Testis (tissue), 3 donors: ENCODE results near the gene ZNF799. TPM values are rescaled to one million over a fixed set of nuclear protein-coding genes. Genes with fewer than 3 reads are reported as not detected.

ENCODE experiments used
- DNase-seq: peaks from one replicate; pipeline ENCODE4 v3.0.0-alpha.2; 2019
- H3K27ac ChIP-seq, 2 donors: fragments of 200-600 bp; sonication (generic); one replicate each; pipeline ENCODE4 v1.5.1; 2019
- H3K27me3 ChIP-seq: fragments of 200-600 bp; sonication (generic); one replicate; pipeline ENCODE4 v1.5.1; 2019
- H3K36me3 ChIP-seq: fragments of 200-600 bp; sonication (generic); one replicate; pipeline ENCODE4 v1.5.1; 2017; ENCODE audit warnings: low read depth; ENCODE audit errors: missing control alignments
- H3K4me1 ChIP-seq: fragments of 200-600 bp; sonication (generic); one replicate; pipeline ENCODE4 v1.5.1; 2019
- H3K4me3 ChIP-seq, 2 donors: fragments of 200-600 bp; sonication (generic); one replicate each; pipeline ENCODE4 v1.5.1; 2017 to 2019
- H3K9me3 ChIP-seq: fragments of 200-600 bp; sonication (generic); one replicate; pipeline ENCODE4 v1.5.1; 2017
- POLR2A ChIP-seq: fragments of 450-650 bp; IDR thresholded peaks from one replicate; pipeline ENCODE4 v1.6.1; 2017; ENCODE audit warnings: antibody characterized with exemption, mild to moderate bottlenecking, moderate library complexity
- WGBS, 2 donors: methylation state at CpG; one replicate each; pipeline ENCODE4 v1.1.5; 2018; 5-methylcytosine and 5-hydroxymethylcytosine counted together
- intact Hi-C: fragments of 100-400 bp; cut with DNase I; formaldehyde crosslinking; loops from one replicate; pipeline ENCODE4 v1.15.1; 2023; ENCODE audit warnings: low total_unique reads
- polyA plus RNA-seq: library from polyadenylated mRNA; stranded (reverse); fragments of 350-450 nt; fragmentation: Illumina TruSeq; extraction: RNeasy Lipid Tissue Mini Kit (QIAGEN cat#74804); gene quantifications from one replicate; pipeline ENCODE4 v1.2.3, GENCODE V29; 2014; ENCODE audit warnings: low read depth, low replicate concordance; ENCODE audit not compliant: insufficient read depth
- total RNA-seq, 2 donors: library from RNA; depleted of rRNA; stranded (reverse); fragments of >200 nt; gene quantifications; one replicate each; pipeline ENCODE4 v1.2.3, GENCODE V29; 2016
- TF ChIP-seq, protein P1 (sequence below), 3 experiments: fragments of 450-650 bp in 2 of 3; fragments of 200-600 bp in 1 of 3; sonication (generic) in 1 of 3; IDR thresholded peaks; one replicate each; pipeline ENCODE4 v1.5.1; 2016 to 2019; ENCODE audit warnings: antibody characterized with exemption in 3 of 3, mild to moderate bottlenecking in 2 of 3, moderate library complexity in 1 of 3

ZNF799 gene
- total and polyA plus RNA-seq, 3 donors from 2014 or later: 3.9 to 5.8 (median 4.6) TPM

DNA sequence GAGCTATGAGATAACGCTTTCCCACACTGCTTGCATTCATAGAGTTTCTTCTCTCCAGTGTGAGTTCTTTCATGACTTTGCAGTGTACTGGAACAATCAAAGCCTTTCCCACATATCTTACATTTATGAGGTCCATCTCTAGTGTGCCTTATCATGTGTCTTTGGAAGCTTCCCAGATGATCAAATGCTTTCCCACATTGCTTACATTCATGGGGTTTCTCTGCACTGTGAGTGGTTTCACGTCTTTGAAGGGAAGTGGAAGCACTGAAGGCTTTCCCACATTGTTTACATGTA, 20.7 kb downstream of the ZNF799 start:
- 86 to 94% methylated on average over 2 of the region's 2 CpGs for WGBS, 2 donors
- TF ChIP-seq, protein P1, sequence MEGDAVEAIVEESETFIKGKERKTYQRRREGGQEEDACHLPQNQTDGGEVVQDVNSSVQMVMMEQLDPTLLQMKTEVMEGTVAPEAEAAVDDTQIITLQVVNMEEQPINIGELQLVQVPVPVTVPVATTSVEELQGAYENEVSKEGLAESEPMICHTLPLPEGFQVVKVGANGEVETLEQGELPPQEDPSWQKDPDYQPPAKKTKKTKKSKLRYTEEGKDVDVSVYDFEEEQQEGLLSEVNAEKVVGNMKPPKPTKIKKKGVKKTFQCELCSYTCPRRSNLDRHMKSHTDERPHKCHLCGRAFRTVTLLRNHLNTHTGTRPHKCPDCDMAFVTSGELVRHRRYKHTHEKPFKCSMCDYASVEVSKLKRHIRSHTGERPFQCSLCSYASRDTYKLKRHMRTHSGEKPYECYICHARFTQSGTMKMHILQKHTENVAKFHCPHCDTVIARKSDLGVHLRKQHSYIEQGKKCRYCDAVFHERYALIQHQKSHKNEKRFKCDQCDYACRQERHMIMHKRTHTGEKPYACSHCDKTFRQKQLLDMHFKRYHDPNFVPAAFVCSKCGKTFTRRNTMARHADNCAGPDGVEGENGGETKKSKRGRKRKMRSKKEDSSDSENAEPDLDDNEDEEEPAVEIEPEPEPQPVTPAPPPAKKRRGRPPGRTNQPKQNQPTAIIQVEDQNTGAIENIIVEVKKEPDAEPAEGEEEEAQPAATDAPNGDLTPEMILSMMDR (IDR thresholded peaks at IDR 0.05): no peak
- TF ChIP-seq POLR2A: no peak
- no peaks in the 10 kb centered on the region for H3K27me3 ChIP-seq
- intact Hi-C loops: no loop called here
- no peak overlapping the region for H3K27ac ChIP-seq
- H3K4me1 ChIP-seq: no peaks in the 10 kb centered on the region
- DNase-seq: no peak
- H3K36me3 ChIP-seq: no peaks in the 10 kb centered on the region
- no peak overlapping the region for H3K4me3 ChIP-seq
- no peaks in the 10 kb centered on the region for H3K9me3 ChIP-seq

DNA sequence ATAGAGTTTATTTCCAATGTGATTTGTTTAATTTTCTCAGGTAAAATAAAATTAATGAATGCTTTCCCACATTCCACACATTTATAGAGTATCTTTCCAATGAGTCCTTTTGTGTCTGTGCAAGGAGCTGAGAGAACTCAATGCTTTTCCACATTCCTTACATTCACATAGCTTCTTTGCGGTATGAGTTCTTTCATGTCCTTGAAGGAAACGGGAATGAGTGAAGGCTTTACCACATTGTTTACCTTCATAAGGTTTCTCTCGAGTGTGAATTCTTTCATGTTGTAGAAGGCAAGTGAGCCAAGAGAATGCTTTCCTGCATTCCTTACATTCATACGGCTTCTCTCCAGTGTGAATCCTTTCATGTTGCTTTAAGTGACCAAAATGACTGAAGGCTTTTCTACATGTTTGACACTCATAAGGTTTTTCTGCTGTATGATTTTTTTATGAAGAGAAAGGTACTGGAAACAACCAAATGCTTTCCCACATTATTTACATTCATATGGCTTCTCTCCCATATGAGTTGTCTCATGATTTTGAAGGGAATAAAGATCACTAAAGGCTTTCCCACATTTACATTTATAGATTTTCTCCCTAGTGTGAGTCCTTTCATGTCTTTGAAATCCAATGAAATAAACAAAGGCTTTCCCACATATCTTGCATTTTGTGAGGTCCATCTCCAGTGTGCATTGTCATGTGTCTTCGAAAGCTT, 21.2 kb downstream of the ZNF799 start:
- intact Hi-C loops: no loop called here
- H3K27me3 ChIP-seq: no peaks in the 10 kb centered on the region
- no peaks in the 10 kb centered on the region for H3K36me3 ChIP-seq
- WGBS, 2 donors: 90 to 91% methylated on average over 5 of the region's 5 CpGs
- no peak for TF ChIP-seq POLR2A
- H3K4me1 ChIP-seq: no peaks in the 10 kb centered on the region
- H3K4me3 ChIP-seq: no peak overlapping the region
- DNase-seq: no peak
- H3K9me3 ChIP-seq: no peaks in the 10 kb centered on the region
- no peak overlapping the region for H3K27ac ChIP-seq

DNA sequence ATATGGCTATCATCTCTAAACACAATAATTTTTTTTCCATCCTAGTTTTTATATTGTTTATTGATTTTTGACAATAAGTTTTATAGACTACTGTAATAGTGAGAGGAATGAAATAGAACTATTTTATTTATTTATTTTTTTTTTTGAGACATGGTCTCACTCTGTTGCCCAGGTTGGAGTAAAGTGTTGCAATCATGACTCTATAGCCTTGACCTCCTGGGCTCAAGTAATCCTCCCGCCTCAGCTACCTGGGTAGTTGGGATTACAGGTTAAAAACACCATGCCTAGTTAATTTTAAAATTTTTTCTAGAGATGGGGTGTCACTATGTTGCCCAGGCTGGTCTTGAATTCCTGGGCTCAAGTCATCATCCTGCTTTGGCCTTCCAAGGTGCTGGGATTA, 27.0 kb downstream of the ZNF799 start:
- TF ChIP-seq, protein P1 (IDR thresholded peaks at IDR 0.05): no peak
- no peak for TF ChIP-seq POLR2A
- 86 to 91% methylated on average over 1 of the region's 1 CpG for WGBS, 2 donors
- Histone ChIP-seq H3K36me3 (no peaks in the 10 kb centered on the region), H3K27me3 (no peaks in the 10 kb centered on the region), H3K4me3 (no peak overlapping the region), H3K27ac (no peak overlapping the region), H3K9me3 (no peaks in the 10 kb centered on the region), H3K4me1 (no peaks in the 10 kb centered on the region)
- DNase-seq: no peak
- intact Hi-C loops: no loop called here

GRCh38 chr19:12365236-12366162, 35.6 kb downstream of the ZNF799 start, which contains the start of gene ZNF442:
Gene ZNF442 (minus strand): TSS chr19:12365683. CDS start chr19:12363631, 2,052 bp downstream.
- Histone ChIP-seq H3K4me1 (peaks cover 4% of the 10 kb centered on the region), H3K4me3 (peak within 1 kb of the TSS; percentile 72 to 90), H3K9me3 (no peaks in the 10 kb centered on the region), H3K36me3 (no peaks in the 10 kb centered on the region), H3K27ac (peak within 1 kb of the TSS; percentile 87 to 91), H3K27me3 (no peaks in the 10 kb centered on the region)
- TF ChIP-seq POLR2A: no peak
- TF ChIP-seq, protein P1 (IDR thresholded peaks at IDR 0.05): peak; percentile 35 to 43 (median 40)
- WGBS, 2 donors: 0 to 1% methylated on average over 38 to 48 of the region's 51 CpGs
- DNase-seq: peak; percentile 98
- intact Hi-C loops: no loop called here
